ENCODE data around the gene LCE1F. TPM values are rescaled to one million over a fixed set of nuclear protein-coding genes. Genes with fewer than 3 reads are reported as not detected.

Gene LCE1F
- total RNA-seq, 1 experiment from 2014 or later = not detected

DNA sequence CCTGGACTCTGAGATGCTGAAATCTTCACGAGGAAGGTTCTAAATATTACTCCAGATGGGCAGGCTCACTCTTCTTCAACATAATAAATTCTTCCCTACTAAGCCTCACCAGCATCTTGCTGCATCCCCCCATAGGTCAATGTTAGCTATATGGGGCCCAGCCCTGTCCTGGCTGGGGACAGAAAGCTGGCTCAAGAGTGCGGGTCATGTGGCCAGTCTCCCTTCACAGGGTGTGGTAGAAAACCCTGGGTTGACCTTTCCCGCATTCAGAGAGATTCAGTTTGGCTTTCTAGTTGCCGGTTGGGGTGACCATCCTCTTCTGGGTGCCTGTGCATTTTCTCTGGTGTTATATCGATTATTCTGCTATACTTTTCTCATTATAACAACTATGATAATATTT lies 36.9 kb upstream of the LCE1F start:
- Histone ChIP-seq H4K20me1 (ENCODE audit: control insufficient read depth, insufficient read depth, insufficient read length) (no peaks in the 10 kb centered on the region), H2BK20ac (ENCODE audit: low read depth, low read length, poor library complexity, severe bottlenecking) (no peak overlapping the region), H3K23ac (ENCODE audit: insufficient read length, low read depth, low read length) (no peak overlapping the region), H3K79me2 (ENCODE audit: insufficient read depth, low read length) (no peaks in the 10 kb centered on the region), H3K23me2 (ENCODE audit: insufficient read length, low read depth, low read length, poor library complexity, severe bottlenecking) (no peaks in the 10 kb centered on the region), H3T11ph (ENCODE audit: low read length) (no peak overlapping the region), H3K56ac (ENCODE audit: insufficient read length, low read depth, low read length) (no peak overlapping the region), H3K9me3 (ENCODE audit: control insufficient read depth, low read depth, low read length) (peaks cover 93% of the 10 kb centered on the region), H3K27me3 (ENCODE audit: insufficient read depth, low read length) (no peaks in the 10 kb centered on the region), H3K14ac (ENCODE audit: insufficient read depth, low read length) (no peak overlapping the region), H2BK5ac (ENCODE audit: insufficient read length, low read length) (no peak overlapping the region), H4K5ac (ENCODE audit: insufficient read length, low read depth, low read length) (no peak overlapping the region), H2BK120ac (ENCODE audit: low read depth, low read length, poor library complexity, severe bottlenecking) (no peak overlapping the region), H3K4ac (ENCODE audit: low read depth, low read length) (no peak overlapping the region), H4K8ac (replicated peaks; ENCODE audit: insufficient read length, low read depth, low read length) (no peak overlapping the region), H2AK5ac (ENCODE audit: insufficient read length, low read length) (no peak overlapping the region), H3K18ac (ENCODE audit: insufficient read length, low read depth, low read length) (no peak overlapping the region), H3K79me1 (ENCODE audit: insufficient read depth, low read depth, low read length, poor library complexity, severe bottlenecking) (no peaks in the 10 kb centered on the region), H3K4me2 (ENCODE audit: insufficient read depth, insufficient read length, low read length) (no peak overlapping the region), H2BK12ac (ENCODE audit: insufficient read length, low read depth, low read length) (no peak overlapping the region), H3K27ac (ENCODE audit: insufficient read length, low read depth, low read length) (no peak overlapping the region), H2AFZ (ENCODE audit: low read length) (no peak overlapping the region), H3K9ac (ENCODE audit: extremely low read depth, insufficient read length, low read length) (no peak overlapping the region), H4K91ac (ENCODE audit: insufficient read length, low read depth, low read length) (no peak overlapping the region), H3K4me1 (ENCODE audit: insufficient read depth, low read length) (no peaks in the 10 kb centered on the region), H2BK15ac (ENCODE audit: low read depth, low read length) (no peak overlapping the region)
- peaks cover 0 to 32% (median 12%) of the 10 kb centered on the region in 3 experiments; a peak in 5 of 7 replicates for H3K36me3 Mint-ChIP-seq (ENCODE audit: insufficient read depth in 1 of 3, low read depth in 3 of 3)
- DNase-seq = no peak
- no CpG with 5 or more reads among the region's 5 CpGs for WGBS (ENCODE audit: extremely low coverage, insufficient read length, low lambda C conversion rate)
- H3K4me3 Mint-ChIP-seq = no peak overlapping the region; a peak in 1 of 5 replicates
- TF ChIP-seq, protein P1, sequence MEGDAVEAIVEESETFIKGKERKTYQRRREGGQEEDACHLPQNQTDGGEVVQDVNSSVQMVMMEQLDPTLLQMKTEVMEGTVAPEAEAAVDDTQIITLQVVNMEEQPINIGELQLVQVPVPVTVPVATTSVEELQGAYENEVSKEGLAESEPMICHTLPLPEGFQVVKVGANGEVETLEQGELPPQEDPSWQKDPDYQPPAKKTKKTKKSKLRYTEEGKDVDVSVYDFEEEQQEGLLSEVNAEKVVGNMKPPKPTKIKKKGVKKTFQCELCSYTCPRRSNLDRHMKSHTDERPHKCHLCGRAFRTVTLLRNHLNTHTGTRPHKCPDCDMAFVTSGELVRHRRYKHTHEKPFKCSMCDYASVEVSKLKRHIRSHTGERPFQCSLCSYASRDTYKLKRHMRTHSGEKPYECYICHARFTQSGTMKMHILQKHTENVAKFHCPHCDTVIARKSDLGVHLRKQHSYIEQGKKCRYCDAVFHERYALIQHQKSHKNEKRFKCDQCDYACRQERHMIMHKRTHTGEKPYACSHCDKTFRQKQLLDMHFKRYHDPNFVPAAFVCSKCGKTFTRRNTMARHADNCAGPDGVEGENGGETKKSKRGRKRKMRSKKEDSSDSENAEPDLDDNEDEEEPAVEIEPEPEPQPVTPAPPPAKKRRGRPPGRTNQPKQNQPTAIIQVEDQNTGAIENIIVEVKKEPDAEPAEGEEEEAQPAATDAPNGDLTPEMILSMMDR (conservative IDR thresholded peaks at IDR 0.05) = no peak
- peaks cover 3% of the 10 kb centered on the region; the same call in 1 of the 2 replicates for H3K27me3 Mint-ChIP-seq (ENCODE audit: low read depth)
- no peaks in the 10 kb centered on the region for H3K4me1 Mint-ChIP-seq
- H3K27ac Mint-ChIP-seq = no peak overlapping the region
- H3K9me3 Mint-ChIP-seq = peaks cover 96 to 97% of the 10 kb centered on the region in 2 experiments
